Germinal center (tissue), 1 donor: ENCODE results near the gene ARHGEF11.

Experiments used
- DNase-seq: peaks from one replicate; pipeline ENCODE4 v3.0.0; 2012; ENCODE audit warnings: mixed read lengths, low spot score

The ARHGEF11 gene

GRCh38 chr1:156949127-156949526, 96.4 kb downstream of the ARHGEF11 start:
- DNase-seq = no peak

GRCh38 chr1:156948708-156949107, 96.8 kb downstream of the ARHGEF11 start:
- DNase-seq = no peak

DNA sequence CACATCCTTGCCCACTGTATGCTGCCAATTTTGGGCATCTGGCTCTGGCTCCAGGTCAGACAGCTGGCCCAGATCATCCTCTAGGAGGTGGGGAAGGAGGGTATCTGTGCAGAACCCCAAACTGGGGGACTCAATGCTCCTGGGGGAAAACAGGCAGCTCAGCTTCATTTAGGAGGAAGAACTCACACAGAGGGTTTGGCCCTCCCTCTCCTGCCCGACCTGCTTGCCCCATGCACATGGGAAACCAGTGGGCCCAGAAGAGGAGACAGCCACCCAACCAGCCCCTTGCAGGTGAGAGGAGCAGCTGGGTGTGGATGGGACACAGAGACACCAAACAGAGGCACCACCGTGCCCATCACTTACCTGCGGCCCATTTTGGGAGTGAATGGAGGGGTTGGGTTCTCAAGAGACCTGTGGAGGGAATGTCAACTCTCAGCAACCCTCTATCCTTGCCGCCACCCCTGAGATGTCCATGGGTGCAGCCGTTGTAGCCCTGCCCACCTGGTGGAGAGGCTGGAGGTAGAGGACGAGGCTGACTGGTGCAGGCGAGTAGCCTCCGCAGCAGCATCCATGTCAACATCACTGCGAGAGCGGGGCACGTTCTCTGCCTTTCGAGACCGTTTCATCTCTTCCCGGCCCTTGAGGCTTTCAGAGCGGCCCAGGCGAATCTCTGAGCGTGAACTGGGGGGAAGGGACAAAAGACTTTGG, 97.6 kb downstream of the ARHGEF11 start:
- DNase-seq = no peak

- no peak for DNase-seq
Measured at GRCh38 chr1:156947127-156947526, 98.4 kb downstream of the ARHGEF11 start.

DNA sequence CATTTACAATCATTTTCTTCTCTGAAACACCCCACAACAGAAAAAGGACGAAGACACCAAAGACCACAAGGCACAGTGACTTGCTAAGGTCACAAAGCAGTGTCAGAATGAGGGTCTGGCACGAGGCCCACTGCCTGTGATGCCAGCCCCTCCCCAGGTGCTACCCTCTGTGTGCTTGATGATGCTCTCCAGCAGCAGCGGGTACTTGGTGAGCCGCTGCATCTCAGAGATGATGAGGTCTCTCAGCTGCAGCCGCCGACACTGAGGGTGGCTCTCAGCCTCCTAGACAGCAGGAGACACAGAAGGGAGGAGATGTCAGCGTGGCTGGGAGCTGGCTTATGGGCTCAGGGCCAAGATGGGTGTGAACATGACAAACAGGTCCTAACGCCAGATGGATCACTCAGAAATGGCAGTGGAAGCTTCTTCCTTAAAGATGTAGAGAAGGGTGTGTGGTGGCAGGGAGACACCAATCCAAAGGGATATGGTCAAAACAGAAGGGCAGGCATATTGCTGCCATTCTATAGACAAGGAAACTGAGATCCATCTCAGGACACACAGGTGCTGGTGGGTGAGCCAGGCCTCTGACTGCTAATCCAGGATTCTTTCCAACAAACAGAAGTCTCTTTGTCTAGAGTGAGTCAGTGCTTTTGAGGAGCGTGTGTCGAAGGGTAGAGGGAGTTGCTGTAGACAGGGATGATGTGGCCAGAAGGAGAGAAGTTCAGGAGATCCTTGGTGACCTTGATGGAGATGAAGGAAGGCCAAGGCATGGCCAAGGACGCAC, 99.5 kb downstream of the ARHGEF11 start:
- no peak for DNase-seq

- no peak for DNase-seq
Measured at GRCh38 chr1:156944848-156945247, 100.7 kb downstream of the ARHGEF11 start.

DNA sequence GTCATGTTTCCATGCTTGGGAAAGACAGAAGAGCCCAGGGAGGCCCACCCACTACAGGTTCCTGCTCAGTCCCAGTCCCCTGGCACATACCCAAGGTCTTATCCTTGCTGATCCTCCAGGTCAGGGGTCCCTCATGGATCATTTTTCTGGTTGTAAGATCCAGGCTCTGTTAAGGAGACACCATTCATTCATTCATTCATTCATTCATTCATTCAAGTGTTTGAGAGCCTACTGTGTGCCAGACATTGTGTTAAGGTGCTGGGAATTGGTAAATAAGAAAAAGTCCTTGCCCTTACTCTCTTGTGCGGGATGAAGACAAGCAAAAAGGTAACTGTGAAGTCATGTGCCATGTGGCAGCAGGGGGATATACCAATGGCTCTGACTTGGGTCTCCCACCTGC, 101.3 kb downstream of the ARHGEF11 start:
- DNase-seq = no peak

- no peak for DNase-seq
Measured at GRCh38 chr1:156943756-156944155, 101.8 kb downstream of the ARHGEF11 start.

DNA sequence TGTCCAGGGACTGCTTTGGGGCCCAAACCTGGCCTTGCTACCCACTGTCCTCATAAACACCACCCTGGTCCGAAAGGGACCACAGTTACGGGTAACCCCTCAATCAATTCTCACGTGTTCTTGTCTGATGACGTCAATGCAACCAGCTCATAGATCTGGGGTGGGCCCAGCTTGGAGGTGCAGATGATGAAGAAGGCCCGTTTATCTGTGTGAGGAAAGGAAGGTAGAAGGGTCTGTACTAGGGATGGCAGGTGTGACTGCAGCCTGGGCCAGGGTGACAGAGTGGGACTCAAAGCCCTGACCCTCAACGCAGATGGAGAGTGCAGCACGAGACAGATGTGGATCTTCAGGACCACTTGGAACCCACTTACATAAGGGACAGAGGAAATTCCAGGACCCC, 103.0 kb downstream of the ARHGEF11 start:
- DNase-seq = no peak

- DNase-seq = no peak
Measured at GRCh38 chr1:156942176-156942575, 103.4 kb downstream of the ARHGEF11 start.

GRCh38 chr1:156941675-156942074, 103.9 kb downstream of the ARHGEF11 start:
- DNase-seq = no peak

DNA sequence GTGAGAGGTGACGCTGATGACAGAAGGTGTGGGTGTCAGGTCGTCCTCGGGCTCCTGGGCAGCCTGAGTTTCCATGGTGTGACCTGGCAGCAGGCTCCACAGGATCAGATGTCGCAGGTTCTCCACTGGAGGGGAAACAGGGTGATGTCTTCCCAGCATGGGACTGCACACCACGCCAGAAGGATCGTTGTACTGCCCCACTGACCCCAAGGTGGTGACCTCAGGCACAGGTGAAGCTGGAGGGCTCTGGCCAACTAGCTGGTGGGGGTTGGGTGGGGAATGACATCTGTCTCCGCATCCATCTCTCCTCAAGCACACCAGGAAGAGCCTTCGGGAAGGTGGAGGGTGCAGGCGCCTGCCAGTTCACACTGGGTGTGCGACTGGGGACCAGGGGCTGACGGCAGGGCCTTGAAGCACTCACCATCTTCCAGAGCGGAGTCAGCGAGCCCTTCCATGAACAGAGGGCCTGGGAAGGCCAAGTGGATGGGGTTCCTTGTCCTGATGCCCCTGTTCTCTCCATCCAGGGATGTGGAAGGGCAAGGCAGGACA, 105.7 kb downstream of the ARHGEF11 start:
- no peak for DNase-seq

DNA sequence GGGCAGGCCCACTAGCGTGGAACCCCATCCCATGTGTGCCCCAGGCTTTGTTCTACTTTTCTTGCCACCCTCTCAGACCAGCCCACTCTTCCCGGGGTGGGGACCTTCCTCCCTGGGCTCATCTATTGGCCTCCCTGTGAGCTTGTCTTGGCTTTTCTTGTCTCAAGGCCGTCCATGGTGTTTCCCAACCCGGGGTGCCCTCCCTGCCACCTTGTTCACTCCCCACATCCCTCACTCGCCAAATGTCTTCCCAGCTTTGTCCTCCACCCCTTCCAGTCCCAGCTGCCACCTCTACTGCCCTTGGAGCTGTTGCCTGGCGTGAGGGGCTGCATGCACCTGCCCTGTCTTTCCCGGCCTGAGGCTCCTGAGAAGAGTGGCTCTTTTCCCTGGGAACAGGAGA, 106.7 kb downstream of the ARHGEF11 start:
- DNase-seq = no peak

- no peak for DNase-seq
Measured at GRCh38 chr1:156937883-156938282, 107.7 kb downstream of the ARHGEF11 start.

- DNase-seq = no peak
Measured at GRCh38 chr1:156936721-156937220, 108.8 kb downstream of the ARHGEF11 start.

GRCh38 chr1:156936191-156936590, 109.4 kb downstream of the ARHGEF11 start:
- DNase-seq = no peak

DNA sequence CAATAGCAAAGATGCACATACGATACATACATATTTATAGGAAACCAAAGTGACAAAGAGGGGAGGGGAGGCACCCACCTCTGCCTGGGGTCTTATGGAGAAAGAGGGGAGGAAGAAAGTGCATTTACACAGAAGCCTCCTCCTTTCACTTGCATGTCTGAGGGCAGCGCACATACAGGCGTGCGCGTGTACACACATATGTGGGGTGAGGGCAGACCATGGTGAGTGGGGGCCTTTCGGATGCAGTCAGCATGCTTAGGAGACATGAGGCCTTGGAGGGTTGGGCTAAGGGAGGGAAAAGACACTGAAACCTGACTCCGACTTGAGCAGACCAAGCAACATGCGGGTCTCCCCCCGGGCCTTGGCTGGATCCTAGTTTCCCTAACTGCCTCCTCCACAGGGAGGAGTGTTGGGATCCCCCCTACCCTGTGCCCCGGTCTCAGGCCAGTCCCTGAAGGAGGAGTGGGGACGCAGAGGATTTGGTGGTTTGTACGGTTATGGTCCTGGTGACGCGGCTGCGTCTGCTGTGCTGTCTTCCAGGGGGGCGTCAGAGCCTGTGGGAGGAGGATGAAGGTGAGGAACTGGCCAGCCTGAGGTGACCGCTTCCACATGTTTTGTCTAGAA, 109.9 kb downstream of the ARHGEF11 start:
- DNase-seq = no peak

DNA sequence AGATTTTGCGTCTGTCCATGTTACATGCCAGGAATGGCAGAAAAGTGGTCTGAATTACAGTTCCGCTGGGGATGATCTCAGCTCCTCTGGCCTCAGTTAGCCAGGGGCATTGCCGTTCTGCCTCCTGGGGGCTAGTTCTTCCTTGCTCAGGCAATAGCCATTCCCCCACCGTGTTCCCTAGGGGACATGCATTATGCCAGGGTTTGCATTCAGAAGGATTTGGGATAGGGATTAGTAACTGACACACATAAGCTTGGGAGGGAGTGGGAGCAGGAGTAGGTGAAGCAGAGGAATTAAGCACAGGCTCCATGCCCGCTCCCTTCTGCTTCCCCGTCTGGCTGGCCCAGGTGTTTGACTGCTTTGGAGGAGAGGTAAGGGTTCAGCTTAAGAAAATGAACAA, 112.4 kb downstream of the ARHGEF11 start:
- DNase-seq = no peak

DNA sequence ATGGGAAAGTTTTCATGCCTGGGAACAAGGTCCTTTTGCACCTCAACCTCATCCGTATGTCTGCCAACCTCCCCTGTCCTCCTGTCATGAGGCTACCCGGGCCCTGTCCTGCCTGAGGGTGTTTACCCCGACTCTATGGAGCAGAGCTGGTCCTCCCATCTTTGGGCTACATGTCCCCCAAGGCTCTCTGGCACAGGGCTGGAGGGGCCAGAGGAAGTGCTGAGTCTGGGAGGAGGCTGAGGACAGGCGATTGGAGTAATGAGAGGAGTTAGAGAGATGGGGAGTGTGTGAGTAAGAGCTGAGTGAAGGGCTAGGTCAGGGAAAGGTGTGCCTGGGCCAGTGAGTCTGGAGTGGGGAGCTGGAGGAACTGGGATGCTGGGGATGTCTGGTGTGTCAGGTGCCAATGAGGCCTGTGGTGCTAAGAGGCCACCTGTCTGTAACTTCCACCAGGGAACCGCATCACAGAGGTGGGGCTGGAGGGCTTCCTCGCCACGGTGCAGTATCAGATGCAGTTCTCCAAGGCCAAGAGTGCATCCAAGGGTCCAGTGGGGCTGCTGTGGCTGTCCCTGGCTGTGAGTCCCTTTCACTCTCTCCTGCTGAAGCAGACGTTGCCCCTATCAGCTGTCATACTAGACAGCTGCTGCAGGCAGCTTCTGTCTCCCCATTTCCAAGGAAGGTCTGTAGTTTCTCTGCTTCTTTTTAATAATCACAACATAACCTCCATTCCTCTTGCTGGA, 113.4 kb downstream of the ARHGEF11 start:
- no peak for DNase-seq

DNA sequence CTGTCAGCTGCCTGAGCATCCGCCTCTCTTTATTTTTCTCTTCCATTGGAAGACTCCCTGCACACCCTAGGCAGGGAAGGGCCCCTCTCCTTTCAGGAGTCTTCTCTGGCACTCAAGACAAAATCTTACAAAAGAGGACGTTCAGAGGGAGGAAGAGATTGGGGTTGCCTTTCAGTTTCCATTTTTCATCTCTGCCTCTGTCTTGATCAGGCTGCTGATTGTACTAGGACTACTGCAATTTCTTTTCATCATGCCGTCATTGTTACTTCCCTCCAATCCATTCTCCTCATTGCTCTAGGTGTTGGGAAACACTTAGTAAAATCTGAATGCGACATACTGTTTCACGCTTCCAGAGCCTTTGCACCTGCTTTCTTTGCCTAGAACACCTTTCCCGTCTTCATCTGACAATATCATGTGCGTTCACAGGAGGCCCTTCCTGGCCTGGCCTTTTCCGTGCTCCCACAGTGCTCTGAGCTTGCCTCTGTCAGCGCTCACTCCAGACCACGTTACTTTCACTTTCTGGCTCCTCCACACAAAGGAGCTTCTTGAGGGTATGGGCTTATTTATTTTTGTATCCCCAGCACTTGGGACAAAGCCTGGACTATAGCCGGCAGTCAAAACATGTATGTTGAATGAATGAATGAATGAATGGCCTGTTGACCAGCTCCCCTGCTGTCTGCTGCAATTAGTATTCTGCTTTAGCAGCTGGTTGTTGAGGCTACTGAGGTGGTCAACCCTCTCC, 114.2 kb downstream of the ARHGEF11 start:
- DNase-seq = no peak

- no peak for DNase-seq
Measured at GRCh38 chr1:156930483-156930882, 115.1 kb downstream of the ARHGEF11 start.
